ENCODE results near the gene SRSF6. TPM values are rescaled to one million over a fixed set of nuclear protein-coding genes. Genes with fewer than 3 reads are reported as not detected.
"Not testable (repeated sequence)": the region's sequence is repeated elsewhere in the genome, so short reads cannot be mapped to it uniquely, and the experiment has no call there.

Gene SRSF6
- total RNA-seq, 1 experiment from 2014 or later, result 52.8 TPM

DNA sequence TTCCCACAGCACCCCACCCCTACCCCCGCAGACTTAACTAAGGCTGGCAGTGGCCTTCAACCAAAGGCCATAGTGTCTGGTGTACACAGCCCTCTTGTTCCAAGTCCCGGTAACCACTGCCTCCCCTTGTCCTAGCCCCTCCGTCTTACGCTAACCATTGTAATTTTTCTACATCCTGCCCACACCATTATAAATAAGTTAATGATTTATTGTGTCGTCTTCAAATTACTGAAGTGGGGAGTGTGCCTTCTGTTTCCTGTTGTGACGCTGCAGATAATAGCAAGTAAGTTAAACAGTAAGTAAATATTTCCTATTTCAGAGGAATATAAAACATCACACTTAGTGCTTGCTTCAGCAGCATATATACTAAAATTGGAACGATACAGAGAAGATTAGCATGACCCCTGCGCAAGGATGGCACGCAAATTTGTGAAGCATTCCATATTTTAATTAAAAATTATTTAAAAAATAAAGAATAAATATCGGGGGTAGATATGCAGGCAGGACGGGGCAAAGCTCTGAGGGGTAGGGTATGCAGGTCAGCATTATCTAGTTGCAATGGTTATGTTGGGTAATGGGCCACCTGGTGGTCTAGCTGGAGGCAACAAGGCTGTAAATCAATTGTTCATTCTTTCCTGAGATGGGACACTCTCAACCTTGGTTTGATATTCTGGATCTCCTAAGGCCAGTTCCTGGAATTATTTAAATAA lies 15.1 kb downstream of the SRSF6 start:
- DNase-seq (ENCODE audit: extremely low read depth, low read depth), result no peak

DNA sequence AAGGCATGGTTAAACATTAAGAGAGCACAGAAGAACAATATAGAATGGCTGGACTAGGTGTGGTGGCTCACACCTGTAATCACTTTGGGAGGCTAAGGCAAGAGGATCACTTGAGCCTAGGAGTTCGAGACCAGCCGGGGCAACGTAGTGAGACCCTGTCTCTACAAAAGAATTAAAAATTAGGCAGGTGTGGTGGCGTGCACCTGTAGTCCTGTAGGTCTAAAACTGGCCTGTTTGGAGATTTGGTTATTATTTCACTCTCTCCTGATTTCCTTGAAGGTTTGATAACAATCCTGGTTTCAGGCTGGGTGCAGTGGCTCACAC lies 15.6 kb downstream of the SRSF6 start:
- no peak for DNase-seq (ENCODE audit: extremely low read depth, low read depth)

DNA sequence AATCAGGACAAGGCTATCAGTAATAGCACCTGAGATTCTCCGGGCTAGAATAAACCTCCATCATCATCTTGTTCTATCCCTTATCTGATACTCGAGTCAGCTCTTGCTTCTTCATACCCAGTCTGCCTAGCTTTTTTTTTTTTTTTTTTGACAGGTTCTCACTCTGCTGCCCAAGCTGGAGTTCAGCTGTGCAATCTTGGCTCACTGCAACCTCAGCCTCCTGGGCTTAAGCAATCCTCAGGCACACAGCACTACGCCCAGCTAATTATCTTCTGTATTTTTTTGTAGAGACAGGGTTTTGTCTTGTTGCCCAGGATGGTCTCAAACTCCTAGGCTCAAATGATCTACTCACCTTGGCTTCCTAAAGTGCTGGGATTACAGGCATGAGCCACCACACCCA lies 19.5 kb downstream of the SRSF6 start:
- DNase-seq (ENCODE audit: extremely low read depth, low read depth), result no peak

DNA sequence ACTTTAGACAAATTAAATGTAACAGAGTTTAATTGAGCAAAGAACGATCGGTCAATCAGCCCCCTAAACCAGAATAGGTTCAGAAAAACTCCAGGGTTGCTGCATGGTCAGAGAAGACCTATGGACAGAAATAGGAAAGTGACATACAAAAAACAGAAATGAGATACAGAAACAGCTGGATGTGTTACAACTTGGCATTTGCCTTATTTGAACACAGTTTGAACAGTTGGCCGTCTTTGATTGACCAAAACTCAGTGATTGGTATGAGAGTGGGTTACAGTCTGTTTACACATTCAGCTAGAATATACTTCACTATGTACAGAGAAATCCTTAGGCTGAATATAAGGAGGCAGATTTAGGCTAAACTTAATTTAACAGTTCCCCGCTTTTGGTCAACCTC lies 19.9 kb downstream of the SRSF6 start:
- no peak for DNase-seq (ENCODE audit: extremely low read depth, low read depth)

DNA sequence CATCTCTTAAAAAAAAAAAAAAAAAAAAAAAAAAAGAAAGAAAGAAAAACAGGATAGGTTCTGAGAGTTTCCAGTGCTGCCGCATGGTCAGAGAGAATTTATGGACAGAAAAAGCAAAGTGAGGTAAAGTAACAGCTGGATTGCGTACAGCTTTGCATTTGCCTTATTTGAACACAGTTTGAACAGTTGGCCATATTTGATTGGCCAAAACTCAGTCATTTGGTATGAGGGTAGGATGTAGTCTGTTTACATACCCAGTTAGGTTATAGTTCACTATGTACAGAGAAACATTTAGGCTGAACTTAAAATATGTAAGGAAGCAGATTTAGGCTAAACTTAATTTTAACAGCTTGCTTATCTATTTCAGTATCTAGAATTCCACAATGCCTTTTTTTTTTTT lies 32.3 kb downstream of the SRSF6 start:
- DNase-seq (ENCODE audit: extremely low read depth, low read depth), result no peak

DNA sequence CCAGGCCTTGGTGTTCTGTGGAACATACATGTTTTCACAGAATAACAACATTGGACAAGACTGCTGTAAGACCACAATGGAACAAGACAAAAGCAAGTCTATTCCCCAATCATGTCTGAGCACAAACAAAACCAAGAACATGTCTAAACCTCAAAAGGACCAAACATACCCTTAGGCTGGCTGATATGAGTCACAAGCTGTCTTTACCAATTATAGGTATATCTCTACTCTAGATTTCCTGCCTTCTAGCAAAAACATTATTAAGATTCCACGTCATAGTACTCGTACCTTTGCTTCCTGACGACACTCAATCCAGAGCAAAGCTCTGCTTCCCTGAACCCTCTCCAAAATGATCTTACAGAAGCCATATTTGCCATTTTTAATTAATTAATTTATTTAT lies 34.4 kb downstream of the SRSF6 start:
- no peak for DNase-seq (ENCODE audit: extremely low read depth, low read depth)

DNA sequence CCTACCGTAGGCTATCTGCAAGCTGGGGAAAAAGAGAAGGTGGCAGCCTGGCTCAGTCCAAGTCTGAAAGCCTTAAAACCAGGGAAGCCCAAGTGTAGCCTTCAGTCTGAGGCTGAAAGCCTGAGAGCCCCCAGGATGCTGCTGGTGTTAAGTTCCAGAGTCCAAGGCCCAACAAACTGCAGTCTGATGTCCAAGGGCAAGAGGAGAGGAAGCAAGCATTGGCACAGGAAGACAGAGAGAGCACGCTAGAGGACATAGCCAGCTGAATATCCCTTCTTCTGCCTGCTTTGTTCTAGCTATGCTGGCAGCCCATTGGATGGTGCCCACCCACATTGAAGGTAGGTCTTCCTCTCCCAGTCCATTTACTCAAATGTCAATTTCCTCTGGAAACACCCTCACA lies 37.7 kb downstream of the SRSF6 start:
- DNase-seq (ENCODE audit: extremely low read depth, low read depth), result no peak

DNA sequence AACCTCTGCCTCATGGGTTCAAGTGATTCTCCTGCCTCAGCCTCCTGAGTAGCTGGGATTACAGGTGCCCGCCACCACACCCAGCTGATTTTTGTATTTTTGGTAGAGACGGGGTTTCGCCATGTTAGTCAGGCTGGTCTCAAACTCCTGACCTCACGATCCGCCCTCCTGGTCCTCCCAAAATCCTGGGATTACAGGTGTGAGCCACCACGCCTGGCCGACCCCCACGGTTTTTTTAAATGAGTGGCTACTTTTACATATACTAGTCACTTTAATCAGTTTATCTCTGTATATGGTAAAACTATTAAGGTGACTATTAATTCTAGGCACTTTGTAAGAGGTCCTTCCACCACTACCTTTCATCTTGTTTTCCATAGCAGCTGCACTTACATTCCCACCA lies 44.3 kb downstream of the SRSF6 start:
- DNase-seq (ENCODE audit: extremely low read depth, low read depth), result not testable (repeated sequence)

DNA sequence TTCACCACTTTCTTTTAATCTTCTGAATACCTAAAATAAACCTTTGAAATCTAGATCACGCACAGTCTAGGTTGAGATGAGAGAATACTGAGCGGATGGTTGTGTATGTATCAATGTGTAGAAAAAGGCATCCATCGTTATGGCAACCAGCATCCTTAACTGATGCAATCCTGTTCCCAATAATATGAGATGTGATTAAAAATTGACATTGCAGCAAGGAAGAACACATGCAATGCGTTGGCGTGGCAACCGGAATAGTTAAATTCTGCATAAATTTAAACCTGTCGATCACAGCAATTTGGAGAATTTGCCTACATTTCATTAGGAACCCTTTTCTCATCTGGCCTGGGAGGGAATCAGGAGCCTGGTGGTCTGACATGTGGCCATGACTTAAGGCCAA lies 48.5 kb downstream of the SRSF6 start:
- DNase-seq (ENCODE audit: extremely low read depth, low read depth), result no peak

DNA sequence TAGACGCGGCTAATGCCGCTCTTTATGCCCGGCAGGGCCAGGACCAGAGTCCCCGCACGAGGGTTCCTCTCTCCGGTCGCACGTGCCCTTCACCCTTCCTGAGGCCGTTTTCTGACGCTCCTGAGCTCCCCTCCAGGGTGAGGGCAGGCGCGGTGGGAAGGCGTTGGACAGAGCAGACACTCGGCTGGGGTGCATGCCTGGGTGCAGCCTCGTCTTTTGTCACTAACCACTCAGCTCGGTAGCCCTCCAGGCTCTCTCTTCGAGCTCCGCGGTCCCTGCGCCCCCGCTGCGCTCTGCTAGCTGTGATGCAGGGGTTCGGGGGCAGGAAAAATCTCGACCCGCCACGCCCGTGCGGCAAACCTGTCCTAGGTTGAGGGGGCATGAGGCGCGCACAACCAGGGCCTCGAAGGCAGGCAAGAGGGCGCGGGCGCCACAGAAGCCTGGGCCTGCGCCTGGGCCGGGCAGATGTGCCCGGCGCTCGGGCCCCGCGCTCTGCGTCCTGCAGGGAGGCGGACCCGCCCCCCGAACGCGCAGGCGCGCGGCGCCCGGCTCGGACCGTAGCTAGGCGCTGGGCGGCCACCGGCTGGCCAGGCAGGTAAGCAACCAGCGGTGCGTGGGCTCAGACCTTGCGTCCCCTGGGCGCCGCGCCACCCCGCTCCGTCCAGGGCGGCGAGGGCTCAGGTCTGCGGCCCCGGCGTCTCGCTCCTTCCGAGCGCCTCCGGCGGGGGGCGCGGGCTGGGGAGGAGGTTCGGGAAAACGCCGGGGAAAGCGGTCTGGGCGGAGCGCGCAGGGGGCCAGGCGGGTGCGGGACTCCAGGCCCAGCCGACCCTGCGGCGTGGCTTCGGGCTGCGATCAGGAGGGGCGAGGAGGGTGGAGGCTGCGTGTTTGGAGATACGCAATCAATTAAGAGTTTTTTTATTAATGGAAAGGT lies 49.7 kb downstream of the SRSF6 start, which contains the start of gene L3MBTL1:
L3MBTL1 (plus strand) TSS at position 548 of the 931 bp plus-strand sequence. CDS start 5,807 bp downstream, outside the sequence.
- peak; percentile 46 for DNase-seq (ENCODE audit: extremely low read depth, low read depth)

DNA sequence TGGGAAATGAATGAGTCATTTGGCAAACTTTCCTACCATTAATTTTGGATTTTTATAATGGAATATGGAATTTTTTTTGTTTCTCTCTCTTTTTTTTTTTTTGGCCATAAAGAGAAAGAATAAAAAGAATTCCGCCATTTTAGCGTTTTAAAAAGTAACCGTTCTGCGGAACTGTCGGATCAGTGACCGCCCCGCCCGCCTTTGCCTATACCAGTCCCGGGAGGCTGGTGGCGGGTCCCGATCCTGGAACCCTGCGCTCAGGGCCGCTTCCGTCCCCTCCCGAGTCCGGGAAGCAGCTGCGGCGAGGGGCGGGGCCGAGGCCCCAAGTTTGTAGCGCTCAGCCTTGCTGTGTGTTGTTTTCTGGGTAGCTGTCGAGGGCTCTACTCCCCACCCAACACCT lies 50.4 kb downstream of the SRSF6 start:
- DNase-seq (ENCODE audit: extremely low read depth, low read depth), result no peak

DNA sequence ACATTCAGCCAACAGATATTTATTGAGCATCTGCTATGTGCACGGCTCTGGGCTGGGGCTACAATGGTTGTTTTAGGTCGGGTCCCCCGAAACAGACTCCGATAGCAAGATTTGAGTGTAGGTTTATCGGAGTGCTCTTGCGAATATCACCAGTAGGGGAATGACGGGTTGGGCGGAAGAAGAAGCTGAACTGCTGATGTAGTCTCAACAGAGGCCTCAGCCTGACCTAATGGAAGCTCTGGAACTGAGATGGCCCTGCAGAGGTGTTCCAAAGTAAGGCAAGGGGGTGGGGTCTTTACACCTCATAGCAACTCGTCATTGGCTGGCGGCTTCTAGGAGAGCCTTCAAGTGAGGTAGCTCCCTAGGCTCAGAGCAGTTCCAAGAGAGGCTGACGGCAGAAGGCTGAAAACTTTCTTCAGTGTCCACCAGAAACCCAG lies 50.9 kb downstream of the SRSF6 start:
- no peak for DNase-seq (ENCODE audit: extremely low read depth, low read depth)

DNA sequence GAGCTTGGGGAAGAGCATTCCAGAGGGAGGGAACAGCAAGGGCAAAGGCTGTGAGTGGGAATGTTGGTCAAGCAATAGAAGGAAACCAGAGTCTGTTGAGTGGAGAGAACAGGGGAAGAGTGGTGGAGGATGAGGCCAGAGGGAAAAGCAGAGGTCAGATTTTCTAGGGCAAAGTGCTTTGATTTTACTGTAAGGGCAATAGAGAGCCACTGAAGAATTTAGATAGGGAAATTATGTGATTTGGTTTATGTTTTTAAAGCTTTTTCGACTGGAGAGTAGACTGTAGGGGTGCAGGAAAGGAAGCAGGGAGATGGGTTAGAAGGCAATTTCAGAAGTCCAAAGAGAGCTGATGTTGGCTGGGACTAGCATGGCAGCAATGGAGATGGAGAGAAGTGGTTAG lies 54.2 kb downstream of the SRSF6 start:
- DNase-seq (ENCODE audit: extremely low read depth, low read depth), result no peak

DNA sequence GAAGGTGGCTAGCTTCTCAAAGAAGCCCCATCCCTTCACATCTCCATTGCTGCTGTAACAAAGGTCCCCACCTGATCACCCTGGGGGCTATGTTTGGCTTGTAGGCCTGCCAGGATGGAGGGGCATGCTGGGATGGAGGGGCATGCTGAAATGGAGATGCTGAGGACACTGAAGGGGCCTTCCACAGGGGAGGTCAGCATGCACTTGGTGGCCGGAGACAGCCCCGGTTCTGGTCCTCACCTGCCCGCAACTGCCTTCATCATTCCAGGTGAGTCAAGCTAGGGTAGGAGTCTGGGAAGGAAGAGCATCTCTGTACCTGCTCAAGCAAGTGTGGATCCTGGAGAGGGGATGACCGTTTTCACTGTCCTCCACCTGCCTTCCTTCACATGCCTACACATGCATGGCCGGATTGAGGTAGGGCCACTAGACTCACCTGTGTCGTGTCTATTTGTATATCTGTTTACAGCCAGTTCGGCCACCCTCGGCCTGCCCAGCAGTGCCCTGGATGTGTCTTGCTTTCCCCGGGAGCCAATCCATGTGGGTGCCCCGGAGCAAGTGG lies 55.8 kb downstream of the SRSF6 start:
- DNase-seq (ENCODE audit: extremely low read depth, low read depth), result no peak

Small RNA genes lying within 50 kb of the gene (small RNA-seq; reads per million reads assigned to genes)
- gene RF00019 (0 reads per million in 2 experiments), gene RNU6-1251P (0 reads per million in 2 experiments)

Other genes with a start within 250 kb of the SRSF6 start
- 6.3 and 9.9 TPM in 2 replicates for gene L3MBTL1, start 49.8 kb downstream of the SRSF6 start, total RNA-seq (2014; rRNA removed; shearing (Covaris generic))
- gene SGK2, start 101.1 kb downstream of the SRSF6 start, total RNA-seq (2014; rRNA removed; shearing (Covaris generic)), result 0.15 TPM in 1 of 2 replicates, not detected in the other
- 32.6 and 37.1 TPM in 2 replicates for gene IFT52, start 133.0 kb downstream of the SRSF6 start, total RNA-seq (2014; rRNA removed; shearing (Covaris generic))
- gene MYBL2, start 209.2 kb downstream of the SRSF6 start, total RNA-seq (2014; rRNA removed; shearing (Covaris generic)), result 25.7 and 26.1 TPM in 2 replicates

All from NCI-H460 (cell line).